GM18870 (cell line): ENCODE measurements around the gene KCNMB2.
"Not testable (repeated sequence)": the region's sequence is repeated elsewhere in the genome, so short reads cannot be mapped to it uniquely, and the experiment has no call there.

Source experiments
- ATAC-seq: cut with Tn5 transposase; IDR thresholded peaks from one replicate; pipeline ENCODE4 v1.9.1; 2021; ENCODE audit warnings: moderate library complexity; ENCODE audit not compliant: unreplicated experiment

Gene KCNMB2

DNA sequence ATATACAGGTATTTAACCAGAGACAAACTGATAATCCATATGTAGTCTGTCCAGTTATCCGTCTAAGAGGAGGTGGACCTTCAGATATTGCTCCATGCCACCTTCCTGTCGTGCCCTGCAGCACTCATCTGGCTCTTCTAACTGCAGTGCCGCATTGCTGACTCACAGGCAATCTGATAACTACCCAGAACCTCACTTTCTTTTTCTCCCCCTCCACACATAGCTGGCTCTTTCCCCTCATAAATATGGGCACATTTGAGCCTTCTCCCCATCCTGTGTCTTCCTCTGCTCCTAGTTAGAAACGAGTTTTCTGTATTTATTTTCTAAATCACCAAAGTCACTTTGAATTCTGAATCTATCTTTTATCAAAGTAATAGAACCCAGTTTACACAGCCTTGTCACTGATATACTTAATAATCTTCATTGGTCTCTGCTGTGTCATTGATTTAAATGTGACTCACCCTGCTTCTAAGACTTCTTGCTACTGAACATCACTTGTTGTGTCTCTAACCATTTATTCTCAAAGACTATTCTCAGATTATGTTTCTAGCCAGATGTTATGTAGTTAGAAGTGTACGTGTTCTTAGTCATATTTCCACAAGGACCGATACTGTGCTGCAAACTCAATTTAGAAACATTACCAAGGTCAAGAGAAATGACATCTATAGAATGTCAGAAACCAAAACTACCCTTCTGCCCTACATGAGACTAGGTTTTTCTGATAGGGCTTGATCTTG is 17.4 kb upstream of the KCNMB2 start:
- peak; percentile 85 for ATAC-seq

DNA sequence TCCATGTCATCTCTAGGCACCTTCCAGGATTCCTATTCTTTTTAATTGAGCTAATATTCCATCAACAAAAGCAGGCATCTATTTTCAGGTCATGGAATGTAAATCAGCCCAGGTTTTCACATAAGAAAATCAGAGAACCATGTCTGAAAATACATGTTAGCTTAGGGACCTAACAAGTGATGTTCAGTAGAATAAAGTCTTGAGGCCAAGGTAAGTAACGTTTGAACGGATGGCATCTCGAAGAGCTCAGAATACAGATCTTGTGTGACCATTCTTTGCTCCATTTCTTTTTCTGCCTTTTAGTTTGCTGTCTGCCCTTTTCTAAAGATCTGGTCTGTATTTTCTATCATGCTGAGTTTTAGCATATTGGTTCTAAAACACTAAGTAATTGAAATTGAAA is 16.5 kb upstream of the KCNMB2 start:
- no peak for ATAC-seq

DNA sequence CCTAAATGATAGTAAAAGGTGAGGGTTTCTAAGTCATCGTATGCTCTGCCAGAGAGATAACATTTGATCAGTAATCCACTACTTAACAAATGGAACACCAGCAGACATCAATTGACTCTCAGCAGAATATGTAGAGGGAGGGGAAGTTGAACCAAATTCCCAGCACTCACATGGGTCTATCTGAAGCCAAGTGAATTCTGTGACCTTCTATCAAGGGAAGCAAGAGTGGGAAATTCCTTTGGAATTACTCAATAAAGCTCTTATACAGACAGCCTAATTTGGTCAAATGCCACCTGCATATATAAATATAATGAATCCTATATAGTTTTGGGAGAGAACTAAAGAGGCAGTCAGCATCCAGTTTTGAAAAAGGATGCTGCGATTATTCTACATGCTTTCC is 15.8 kb upstream of the KCNMB2 start:
- no peak for ATAC-seq

DNA sequence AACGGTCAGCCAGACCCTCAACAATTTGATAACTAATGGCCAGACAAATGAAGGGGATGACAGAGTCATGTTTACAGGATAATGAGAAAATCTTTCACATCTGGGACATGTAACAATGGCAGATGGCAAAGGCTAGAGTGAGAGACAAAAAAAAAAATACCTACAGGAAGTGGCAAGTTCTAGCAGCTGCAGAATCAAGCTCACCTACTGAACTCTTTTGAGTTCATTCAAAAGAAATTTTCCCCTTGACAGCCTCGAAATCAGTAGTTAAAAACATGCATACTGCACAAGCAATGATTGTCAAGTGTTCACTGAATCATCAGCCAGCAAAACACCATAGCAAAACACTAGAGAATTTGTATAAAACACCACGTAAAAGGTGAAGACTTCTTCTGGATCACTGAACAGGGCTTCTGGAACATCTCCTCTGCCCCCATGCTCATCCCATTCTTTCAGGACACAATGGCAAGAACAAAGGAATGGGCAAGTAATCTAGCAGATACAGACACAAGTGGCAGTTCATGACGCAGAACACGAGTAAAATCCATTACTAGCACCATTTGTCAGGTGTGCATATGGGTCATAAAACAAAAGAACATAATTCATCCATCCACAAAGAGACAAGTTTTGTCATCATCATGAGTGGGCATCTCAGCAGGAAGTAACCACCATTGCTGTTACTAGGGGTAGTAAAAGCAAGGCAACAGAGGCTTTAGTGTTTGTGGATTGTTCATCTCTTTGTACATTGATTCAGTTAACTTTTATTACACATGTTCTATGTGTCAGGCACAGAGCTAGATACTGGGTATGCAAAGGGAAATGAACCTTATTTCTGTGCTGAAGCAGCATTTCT is 13.8 kb upstream of the KCNMB2 start:
- no peak for ATAC-seq

DNA sequence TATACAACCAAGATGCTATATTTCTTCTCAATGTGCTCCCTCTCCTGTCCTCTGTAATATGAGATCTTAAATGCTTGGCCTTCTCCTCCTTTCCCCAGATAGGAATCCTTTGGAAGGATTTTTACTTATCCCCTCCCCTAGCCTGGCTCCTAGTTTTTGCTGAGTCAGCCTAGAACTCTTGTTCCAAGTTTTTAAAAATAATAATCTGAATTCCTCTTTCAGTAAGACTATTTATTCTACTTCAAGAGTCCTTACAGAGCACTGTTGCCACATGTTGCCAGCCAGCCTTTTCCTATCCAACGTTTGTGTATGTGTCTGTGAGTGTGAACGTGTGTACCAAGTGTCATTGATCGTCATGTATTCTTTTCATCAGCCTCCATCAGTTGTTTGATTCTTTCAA is 11.0 kb upstream of the KCNMB2 start:
- no peak for ATAC-seq

DNA sequence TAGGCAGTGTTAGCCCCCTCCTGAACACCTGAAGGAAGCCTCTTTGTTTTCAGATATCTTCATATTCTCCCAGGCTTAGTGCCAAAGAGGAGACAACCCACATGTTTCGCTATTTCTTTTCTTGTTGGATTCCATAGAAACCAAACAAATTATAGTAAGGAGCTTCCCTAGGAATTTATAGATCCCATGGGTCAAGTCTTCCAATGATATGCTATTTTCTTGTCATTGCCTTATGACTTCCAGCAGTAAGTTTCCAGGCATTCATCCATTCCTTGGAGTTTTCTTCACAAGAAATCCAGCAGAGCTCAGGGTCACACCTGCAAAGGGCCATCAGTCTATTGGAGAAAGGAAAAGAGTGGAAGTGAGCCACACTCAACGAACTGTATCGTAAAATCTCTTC is 9.9 kb upstream of the KCNMB2 start:
- no peak for ATAC-seq

DNA sequence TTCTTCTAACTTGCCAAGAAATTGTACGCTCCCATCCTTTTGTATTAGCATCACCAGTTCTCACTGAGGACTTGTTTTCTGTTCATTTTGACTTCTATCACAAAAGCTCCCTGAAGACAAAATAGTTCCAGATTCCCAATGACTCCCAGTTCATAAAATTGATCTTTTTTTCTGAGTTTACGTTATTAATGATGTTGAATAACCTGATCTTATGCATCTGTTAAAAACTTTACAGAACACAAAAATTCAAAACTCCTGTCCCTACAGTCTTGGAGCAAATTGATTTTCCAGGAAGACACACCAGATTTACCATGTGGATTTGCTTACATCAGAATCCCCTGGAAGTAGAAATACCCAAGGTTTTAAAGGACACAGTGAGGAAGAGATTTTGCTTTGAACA is 8.3 kb upstream of the KCNMB2 start:
- no peak for ATAC-seq

DNA sequence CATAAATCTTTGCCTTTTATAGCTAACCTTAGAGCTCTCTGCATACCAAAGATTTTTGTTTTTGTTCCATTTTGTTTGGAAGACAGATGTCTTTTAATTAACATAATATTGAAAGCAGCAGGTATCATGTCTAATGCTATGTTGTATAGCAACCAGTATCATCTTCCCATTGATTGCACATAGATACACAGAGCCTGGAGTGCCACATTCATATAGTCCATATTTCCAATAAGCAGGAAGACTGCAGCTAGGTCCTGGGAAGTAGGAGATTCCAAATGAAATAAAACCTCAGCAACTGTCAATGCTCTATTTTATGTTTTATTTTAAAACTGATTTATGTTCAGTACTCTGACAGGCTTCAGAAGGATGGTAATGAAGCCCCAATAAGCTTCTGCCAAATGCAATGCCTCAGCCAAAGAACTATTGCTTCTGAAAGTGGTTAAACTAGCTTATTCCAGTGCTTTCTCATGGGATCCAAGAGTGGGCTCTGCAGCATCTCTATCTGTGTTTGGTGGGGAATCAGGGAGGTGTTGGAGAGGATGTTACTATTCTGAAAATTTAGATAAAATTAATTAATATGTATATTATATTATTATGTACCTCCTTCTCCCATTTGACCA is 6.5 kb upstream of the KCNMB2 start:
- no peak for ATAC-seq

DNA sequence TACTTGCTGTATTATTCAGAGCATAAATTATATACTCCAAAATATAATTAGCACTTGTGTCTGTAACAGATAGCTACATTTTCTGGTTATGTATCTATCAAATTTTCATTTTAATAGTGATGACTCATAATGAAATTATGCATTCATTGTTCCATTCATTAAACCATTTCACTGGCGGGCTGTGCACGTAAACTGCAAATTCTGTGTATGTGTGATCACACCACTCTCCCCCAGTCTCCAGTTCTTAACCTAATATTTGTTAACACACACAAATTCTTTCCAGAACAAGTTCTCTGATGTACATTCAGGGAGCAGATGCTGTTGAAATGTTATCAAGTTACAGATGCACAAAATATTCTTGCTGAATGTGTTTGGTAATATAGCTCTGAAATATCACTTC is 3.8 kb upstream of the KCNMB2 start:
- ATAC-seq, result no peak

DNA sequence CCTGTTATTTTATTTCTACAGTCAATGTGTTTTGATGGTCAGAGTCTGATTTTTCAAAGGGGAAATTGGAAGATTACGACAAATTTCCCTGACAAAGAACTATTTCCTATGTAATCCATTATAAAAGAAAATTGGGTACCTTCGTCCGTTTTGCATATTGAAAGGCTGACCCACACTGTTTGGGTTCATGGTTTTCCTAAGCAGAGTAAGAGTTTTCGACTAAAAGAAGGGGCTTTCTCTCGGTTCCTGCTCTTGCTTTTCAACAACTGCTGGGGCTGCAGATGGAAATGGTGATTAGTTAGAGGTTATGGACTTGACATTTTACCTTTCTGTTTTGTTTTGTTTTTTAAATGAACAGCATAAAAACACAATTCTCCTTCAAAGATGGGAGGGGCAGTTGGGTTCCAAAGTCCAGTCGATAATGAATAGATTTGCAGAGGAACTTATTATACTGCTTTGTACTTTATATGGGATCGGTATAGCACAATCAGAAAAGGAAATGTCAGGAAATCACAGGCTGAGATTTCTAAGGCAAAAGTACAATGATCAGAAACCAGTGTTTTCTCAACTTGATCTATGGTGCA is 978 bp downstream of the KCNMB2 start:
- no peak for ATAC-seq

DNA sequence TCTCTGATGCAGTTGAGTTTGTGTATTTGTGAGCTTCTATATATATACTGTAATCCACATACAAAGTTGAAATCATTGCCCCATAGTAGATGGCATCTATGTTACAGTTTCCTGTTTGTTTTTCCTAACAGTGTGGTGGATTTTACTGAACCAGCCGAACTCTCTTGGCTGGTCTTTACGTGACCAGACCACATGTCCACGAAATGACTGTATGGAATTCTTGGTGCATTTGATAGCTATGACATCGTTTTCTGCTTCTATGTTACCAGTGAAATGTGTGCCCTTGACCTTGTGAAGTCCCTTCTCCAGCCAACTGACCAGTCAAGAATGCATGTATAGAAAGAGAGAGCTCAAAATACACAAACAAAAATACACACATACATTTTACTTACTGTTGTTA is 1.8 kb downstream of the KCNMB2 start:
- no peak for ATAC-seq

DNA sequence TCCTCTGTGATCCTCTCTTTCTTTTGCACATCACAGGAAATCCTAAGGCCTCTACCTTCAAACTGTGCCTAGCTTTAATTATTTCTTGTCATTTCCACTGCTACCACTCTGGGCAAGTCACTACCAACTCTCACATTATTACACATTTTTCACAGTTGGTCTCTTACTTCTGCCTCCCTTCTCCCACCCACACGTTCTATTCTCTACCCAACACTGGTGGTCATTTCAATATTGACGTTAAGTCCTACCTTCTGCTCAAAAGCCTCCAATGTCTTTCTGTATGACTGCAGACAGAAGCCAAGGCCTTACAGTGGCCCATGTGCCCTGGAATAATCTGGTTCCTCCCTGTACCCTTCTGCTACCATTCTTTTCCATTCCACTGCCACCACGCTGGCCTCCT is 3.9 kb downstream of the KCNMB2 start:
- ATAC-seq, result no peak

DNA sequence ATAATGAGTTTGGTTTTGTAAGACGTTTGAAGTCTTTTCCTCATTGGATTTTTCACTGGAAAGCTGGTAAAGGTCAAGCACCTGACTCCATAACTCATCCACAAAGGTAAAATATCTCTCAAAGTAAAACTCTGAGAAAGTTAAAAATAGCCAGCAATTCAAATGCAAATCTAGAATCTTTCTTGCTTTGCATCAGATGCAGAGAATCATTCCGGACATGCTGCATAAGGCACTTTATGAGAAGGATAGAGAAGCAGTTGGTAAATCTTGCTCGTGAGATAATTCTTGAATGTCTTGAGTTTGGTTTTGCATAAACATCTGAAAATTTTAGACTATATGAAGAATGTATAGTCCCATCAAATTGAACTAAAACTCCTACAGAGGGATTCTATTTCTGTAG is 9.1 kb downstream of the KCNMB2 start:
- ATAC-seq, result no peak

DNA sequence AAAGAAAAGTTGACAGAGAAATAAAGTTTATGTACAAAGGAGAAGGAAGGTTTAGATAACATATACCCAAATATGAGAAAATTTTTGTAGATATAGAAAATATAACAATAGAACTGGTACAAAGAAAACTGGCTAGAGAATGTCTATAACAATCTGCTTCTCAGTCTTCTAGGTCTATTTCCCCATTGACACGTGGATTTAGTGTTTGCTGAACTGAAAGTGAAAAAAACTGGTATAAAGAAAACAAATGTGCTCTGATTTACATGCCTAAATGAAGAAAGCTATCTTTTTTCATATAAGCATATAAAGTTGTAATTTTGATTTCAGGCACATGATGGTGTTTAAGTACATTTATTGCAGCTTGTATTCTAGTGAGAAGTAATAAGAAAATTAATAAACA is 9.8 kb downstream of the KCNMB2 start:
- ATAC-seq, result peak; percentile 68

DNA sequence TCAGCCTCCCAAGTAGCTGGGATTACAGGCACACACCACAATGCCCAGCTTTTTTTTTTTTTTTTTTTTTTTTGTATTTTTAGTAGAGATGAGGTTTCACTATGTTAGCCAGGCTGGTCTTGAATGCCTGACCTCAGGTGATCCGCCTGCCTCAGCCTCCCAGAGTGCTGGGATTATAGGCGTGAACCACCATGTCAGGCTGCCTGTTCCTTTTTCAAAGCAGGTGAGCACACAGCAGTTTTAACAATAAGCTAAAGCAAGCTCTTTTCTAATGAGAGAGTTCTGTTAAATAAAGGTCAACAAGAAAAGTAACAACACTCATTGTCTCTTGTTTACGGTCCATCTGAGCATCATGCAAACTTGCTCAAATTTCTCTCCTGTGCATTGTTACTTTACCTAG is 13.2 kb downstream of the KCNMB2 start:
- not testable (repeated sequence) for ATAC-seq

DNA sequence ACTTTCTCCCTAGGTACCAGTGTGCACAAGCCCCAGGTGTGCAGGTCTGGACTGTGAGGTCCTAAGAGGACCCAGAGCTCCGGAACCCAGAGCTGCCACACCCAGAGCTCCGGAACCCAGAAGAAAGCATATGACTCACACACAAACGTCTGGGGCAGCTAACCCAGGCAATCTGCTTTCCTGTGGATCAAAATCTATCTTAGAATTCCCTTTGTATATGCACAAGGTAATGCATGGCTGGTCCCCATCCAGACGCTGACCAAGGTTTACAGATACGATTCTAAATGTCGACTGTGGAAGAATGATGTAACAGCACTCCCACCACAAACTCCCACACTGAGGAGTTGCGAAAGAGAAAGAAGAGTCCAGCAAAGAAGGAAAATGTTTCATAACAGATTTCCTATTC is 15.7 kb downstream of the KCNMB2 start:
- no peak for ATAC-seq

DNA sequence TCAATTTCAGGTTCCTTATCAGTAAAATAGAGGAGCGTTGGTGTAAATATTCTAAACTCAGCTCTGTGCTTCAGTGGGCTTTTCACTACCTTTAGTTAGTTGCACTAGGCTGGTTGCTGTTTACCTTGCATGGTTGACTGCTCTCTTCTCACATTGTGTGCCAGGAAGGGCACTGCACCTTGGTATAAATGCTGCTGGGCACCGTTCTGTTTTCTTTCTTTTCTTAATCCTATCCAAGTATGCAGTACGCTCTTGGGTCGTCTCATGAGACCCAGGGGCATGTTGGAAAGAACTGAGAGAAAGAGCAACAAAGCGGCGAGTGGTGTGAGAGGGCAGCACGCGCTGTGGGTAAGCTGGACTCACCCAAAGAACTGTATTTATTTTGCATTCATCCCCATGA is 22.4 kb downstream of the KCNMB2 start:
- ATAC-seq, result no peak

DNA sequence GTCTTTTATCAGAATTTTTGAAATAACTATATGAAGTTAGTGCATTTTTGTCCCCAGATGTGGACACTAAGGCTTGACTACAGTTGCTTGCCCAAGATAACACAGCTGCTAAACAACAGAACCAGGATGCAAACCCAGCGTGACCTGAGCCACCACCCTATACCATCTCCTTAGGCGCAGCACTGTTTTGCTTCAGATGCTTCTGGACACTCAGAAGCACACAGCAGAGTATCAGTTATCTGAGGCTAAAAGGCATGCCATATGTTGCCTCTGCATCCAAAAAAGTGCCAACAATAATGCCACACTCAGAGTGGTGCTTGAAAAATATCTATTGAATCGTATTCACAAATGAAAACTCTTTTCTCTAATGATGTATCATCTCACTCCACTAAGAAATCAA is 24.5 kb downstream of the KCNMB2 start:
- no peak for ATAC-seq

DNA sequence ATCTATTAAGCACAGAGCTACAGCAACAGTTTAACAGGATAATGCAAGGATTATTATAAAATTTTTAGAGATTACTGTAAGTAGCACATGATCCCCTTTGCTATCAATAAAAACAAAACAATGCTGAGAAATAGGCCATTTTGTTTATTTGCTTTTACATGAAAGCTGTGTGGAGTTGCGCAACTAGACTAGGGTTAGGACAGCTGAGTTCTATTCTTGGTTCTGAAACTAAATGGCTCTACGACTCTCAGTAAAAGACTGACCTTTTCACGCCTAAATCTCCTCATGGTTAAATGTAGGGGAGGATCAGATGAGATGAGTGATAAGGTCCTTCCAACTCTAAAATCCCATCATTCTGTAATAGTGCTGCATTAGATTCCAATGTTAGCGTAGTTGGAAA is 25.0 kb downstream of the KCNMB2 start:
- no peak for ATAC-seq

DNA sequence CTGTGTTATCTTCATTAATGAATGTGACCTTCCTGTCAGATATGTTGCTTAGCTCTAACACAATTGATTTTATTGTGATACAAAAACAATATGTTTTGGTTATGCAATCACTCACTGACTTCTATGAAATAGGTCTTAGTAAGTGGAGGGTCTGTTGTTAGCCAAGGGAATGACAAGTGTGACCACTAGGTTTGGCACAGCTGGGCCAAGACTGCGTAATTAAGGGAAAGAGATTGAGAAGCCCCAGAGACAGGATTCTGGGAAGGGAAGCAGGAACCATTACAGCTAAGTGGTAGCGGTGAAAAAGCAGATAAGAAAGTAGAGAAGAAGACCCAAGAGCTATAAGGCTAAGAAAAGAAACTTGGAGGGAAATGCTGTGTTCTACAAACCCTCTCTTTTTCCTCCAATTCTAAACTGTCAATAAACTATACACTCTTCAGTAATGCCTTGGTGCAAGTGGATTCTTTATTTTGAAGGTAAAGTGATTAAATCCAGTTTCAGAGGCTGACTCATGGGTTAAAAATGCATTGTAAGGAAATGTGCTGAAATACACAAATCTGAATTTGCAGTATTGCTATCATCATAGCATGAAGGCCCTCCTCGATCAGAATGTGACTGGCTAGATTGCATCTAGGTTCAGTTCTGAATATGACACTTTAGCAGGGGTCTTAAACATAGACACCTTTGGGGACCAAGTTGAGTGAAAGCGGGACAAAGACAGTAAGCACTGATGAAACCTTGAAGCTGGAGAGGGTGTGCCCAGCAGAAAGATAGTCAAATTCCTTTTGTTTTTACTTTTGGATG is 26.1 kb downstream of the KCNMB2 start:
- no peak for ATAC-seq

DNA sequence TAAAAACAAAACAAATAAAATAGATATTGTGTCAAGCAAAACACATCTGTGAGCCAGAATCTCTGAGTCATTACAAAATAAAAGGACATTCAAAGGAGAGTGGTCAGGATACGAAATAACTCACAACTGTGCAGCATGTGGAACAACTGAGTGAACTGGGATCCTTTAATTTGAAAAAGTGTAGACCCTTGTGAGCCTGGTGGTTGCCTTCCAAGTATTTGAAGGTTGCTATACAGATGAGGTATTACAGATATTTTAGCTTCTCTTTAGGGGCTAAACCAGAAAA is 26.7 kb downstream of the KCNMB2 start:
- ATAC-seq, result no peak
